Natural killer cell (primary cell): ENCODE results near the gene SDC4. TPM values are rescaled to one million over a fixed set of nuclear protein-coding genes. Genes with fewer than 3 reads are reported as not detected.

Source experiments
- ATAC-seq, 3 donors: fragments of 150-1000 bp in 2 of 3; fragments of 200-7000 bp in 1 of 3; cut with Tn5 transposase; 1 replicate in 1 of 3; 2 replicates in 2 of 3; pipeline ENCODE4 v1.10.0; 2021; ENCODE audit warnings: mild to moderate bottlenecking in 2 of 3, moderate library complexity in 2 of 3
- DNase-seq, 2 donors: peaks; one replicate each; pipeline versions ENCODE4 v3.0.0 to v3.0.0-alpha.2; 2013 to 2021; ENCODE audit warnings: mixed read lengths in 1 of 2
- H3K27ac ChIP-seq: one replicate; pipeline ENCODE4 v1.5.1; 2013; ENCODE audit warnings: mild to moderate bottlenecking, low read length
- H3K27me3 ChIP-seq: one replicate; pipeline ENCODE4 v1.6.1; 2013; ENCODE audit warnings: low read length; ENCODE audit not compliant: control insufficient read depth, insufficient read depth
- H3K36me3 ChIP-seq: one replicate; pipeline ENCODE4 v1.6.1; 2013; ENCODE audit warnings: low read length; ENCODE audit not compliant: control insufficient read depth, insufficient read depth
- H3K4me1 ChIP-seq: one replicate; pipeline ENCODE4 v1.6.1; 2013; ENCODE audit warnings: low read length; ENCODE audit not compliant: control insufficient read depth, insufficient read depth
- H3K4me3 ChIP-seq: one replicate; pipeline ENCODE4 v1.5.1; 2013; ENCODE audit warnings: low read length
- H3K9me3 ChIP-seq: one replicate; pipeline ENCODE4 v1.6.1; 2013; ENCODE audit warnings: low read length; ENCODE audit not compliant: control insufficient read depth, insufficient read depth
- H3K27ac Mint-ChIP-seq, 2 donors: one replicate each; pipeline ENCODE4 v1.8.0; 2022; ENCODE audit warnings: mild to moderate bottlenecking in 2 of 2, mixed read lengths in 2 of 2, moderate library complexity in 1 of 2
- H3K27me3 Mint-ChIP-seq, 2 donors: one replicate each; pipeline ENCODE4 v1.8.0; 2022; ENCODE audit warnings: low read depth in 2 of 2, mixed read lengths in 2 of 2
- H3K36me3 Mint-ChIP-seq: one replicate; pipeline ENCODE4 v1.8.0; 2022; ENCODE audit warnings: mixed read lengths
- H3K4me1 Mint-ChIP-seq, 2 donors: one replicate each; pipeline ENCODE4 v1.8.0; 2022; ENCODE audit warnings: mixed read lengths in 2 of 2
- H3K4me3 Mint-ChIP-seq: one replicate; pipeline ENCODE4 v1.8.0; 2022; ENCODE audit warnings: mild to moderate bottlenecking, moderate library complexity, mixed read lengths
- H3K9me3 Mint-ChIP-seq, 2 donors: one replicate each; pipeline ENCODE4 v1.8.0; 2022; ENCODE audit warnings: mixed read lengths in 2 of 2
- CTCF ChIP-seq: fragments of 200-600 bp; IDR thresholded peaks from one replicate; pipeline ENCODE4 v1.8.0; 2022; ENCODE audit warnings: antibody characterized with exemption
- WGBS: methylation state at CpG from one replicate; pipeline ENCODE4 v1.1.7; 2013; ENCODE audit warnings: missing lambda C conversion rate; ENCODE audit not compliant: insufficient coverage; 5-methylcytosine and 5-hydroxymethylcytosine counted together
- intact Hi-C: fragments of 100-400 bp; cut with micrococcal nuclease; formaldehyde crosslinking; loops from one replicate; pipeline ENCODE4 v1.14.2; 2022
- total RNA-seq, 4 donors: library from RNA; stranded (reverse); fragments of 120-200 nt in 1 of 4; gene quantifications; one replicate each; pipeline versions ENCODE4 v1.2.3 to v1.2.4, GENCODE V29; 2013 to 2022

SDC4 gene
- total RNA-seq, 3 donors from 2014 or later (not counting 1 experiment from before 2014, with no cell fraction given) = 0.45 to 1.8 (median 1.5) TPM

DNA sequence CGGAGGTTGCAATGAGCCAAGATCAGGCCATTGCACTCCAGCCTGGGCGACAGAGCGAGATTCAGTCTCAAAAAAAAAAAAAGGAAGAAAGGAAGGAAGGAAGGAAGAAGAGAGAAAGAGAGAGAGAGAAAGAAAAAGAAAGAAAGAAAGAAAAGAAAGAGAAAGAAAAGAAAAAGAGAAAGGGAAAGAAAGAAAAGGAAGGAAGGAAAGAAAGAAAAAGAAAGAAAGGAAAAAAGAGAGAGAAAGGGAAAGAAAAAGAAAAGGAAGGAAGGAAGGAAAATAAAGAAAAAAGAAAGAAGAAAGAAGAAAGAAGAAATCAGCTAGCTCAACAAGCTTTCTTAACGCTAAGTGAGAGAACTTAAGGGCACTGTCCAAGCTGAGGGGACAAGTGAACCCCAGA lies 32.6 kb downstream of the SDC4 start:
- H3K27ac Mint-ChIP-seq = no peak overlapping the region
- intact Hi-C loops = no loop called here
- H3K4me3 ChIP-seq = no peak overlapping the region
- peaks cover 46 to 49% of the 10 kb centered on the region in 2 donors for H3K27me3 Mint-ChIP-seq
- H3K36me3 ChIP-seq = no peaks in the 10 kb centered on the region
- ATAC-seq (no peak), DNase-seq (no peak)
- H3K9me3 Mint-ChIP-seq = no peaks in the 10 kb centered on the region
- H3K36me3 Mint-ChIP-seq = no peaks in the 10 kb centered on the region
- peaks cover 2% of the 10 kb centered on the region for H3K27me3 ChIP-seq
- H3K9me3 ChIP-seq = no peaks in the 10 kb centered on the region
- no peak overlapping the region for H3K27ac ChIP-seq
- H3K4me3 Mint-ChIP-seq = no peak overlapping the region
- H3K4me1 Mint-ChIP-seq = peaks cover 0 to 6% of the 10 kb centered on the region in 2 donors
- 88% methylated on average over 4 of the region's 4 CpGs for WGBS
- H3K4me1 ChIP-seq = peaks cover 13% of the 10 kb centered on the region
- TF ChIP-seq CTCF = no peak

- 89% methylated on average over 11 of the region's 11 CpGs for WGBS
- ATAC-seq (no peak), DNase-seq (no peak)
- Mint-ChIP-seq H3K4me1 (peaks cover 0 to 6% of the 10 kb centered on the region in 2 donors), H3K27me3 (peaks cover 51 to 63% of the 10 kb centered on the region in 2 donors), H3K9me3 (no peaks in the 10 kb centered on the region), H3K36me3 (no peaks in the 10 kb centered on the region), H3K27ac (no peak overlapping the region), H3K4me3 (no peak overlapping the region)
- H3K27ac ChIP-seq = no peak overlapping the region
- intact Hi-C loops = no loop called here
- no peaks in the 10 kb centered on the region for H3K36me3 ChIP-seq
- H3K9me3 ChIP-seq = no peaks in the 10 kb centered on the region
- TF ChIP-seq CTCF = no peak
- peaks cover 3% of the 10 kb centered on the region for H3K4me1 ChIP-seq
- no peak overlapping the region for H3K4me3 ChIP-seq
- peaks cover 2% of the 10 kb centered on the region for H3K27me3 ChIP-seq
Observed at GRCh38 chr20:45313943-45314342, 34.3 kb downstream of the SDC4 start.

- no peaks in the 10 kb centered on the region for H3K36me3 Mint-ChIP-seq
- Histone ChIP-seq H3K4me1 (peaks cover 3% of the 10 kb centered on the region), H3K4me3 (no peak overlapping the region), H3K27ac (no peak overlapping the region), H3K9me3 (no peaks in the 10 kb centered on the region), H3K36me3 (no peaks in the 10 kb centered on the region), H3K27me3 (peaks cover 2% of the 10 kb centered on the region)
- TF ChIP-seq CTCF = no peak
- H3K27me3 Mint-ChIP-seq = peaks cover 50 to 63% of the 10 kb centered on the region in 2 donors
- no peak for ATAC-seq
- no peaks in the 10 kb centered on the region for H3K9me3 Mint-ChIP-seq
- DNase-seq = no peak
- H3K4me1 Mint-ChIP-seq = peaks cover 0 to 6% of the 10 kb centered on the region in 2 donors
- no peak overlapping the region for H3K4me3 Mint-ChIP-seq
- H3K27ac Mint-ChIP-seq = no peak overlapping the region
- 89% methylated on average over 8 of the region's 8 CpGs for WGBS
- intact Hi-C loops = no loop called here
Observed at GRCh38 chr20:45313065-45313695, 35.0 kb downstream of the SDC4 start.

GRCh38 chr20:45312241-45312640 lies 36.0 kb downstream of the SDC4 start:
- no peak overlapping the region for H3K27ac ChIP-seq
- ATAC-seq (no peak), DNase-seq (no peak)
- H3K9me3 ChIP-seq = no peaks in the 10 kb centered on the region
- peaks cover 2% of the 10 kb centered on the region for H3K27me3 ChIP-seq
- peaks cover 3% of the 10 kb centered on the region for H3K4me1 ChIP-seq
- TF ChIP-seq CTCF = no peak
- Mint-ChIP-seq H3K36me3 (no peaks in the 10 kb centered on the region), H3K27me3 (peaks cover 50 to 65% of the 10 kb centered on the region in 2 donors), H3K4me1 (peaks cover 0 to 6% of the 10 kb centered on the region in 2 donors), H3K27ac (no peak overlapping the region), H3K4me3 (no peak overlapping the region), H3K9me3 (no peaks in the 10 kb centered on the region)
- no peak overlapping the region for H3K4me3 ChIP-seq
- WGBS = 61% methylated on average over 21 of the region's 21 CpGs
- H3K36me3 ChIP-seq = no peaks in the 10 kb centered on the region
- intact Hi-C loops = no loop called here
